ENCODE data around the gene GPBP1.
"Not testable (repeated sequence)": the region's sequence is repeated elsewhere in the genome, so short reads cannot be mapped to it uniquely, and the experiment has no call there.

The GPBP1 gene

DNA sequence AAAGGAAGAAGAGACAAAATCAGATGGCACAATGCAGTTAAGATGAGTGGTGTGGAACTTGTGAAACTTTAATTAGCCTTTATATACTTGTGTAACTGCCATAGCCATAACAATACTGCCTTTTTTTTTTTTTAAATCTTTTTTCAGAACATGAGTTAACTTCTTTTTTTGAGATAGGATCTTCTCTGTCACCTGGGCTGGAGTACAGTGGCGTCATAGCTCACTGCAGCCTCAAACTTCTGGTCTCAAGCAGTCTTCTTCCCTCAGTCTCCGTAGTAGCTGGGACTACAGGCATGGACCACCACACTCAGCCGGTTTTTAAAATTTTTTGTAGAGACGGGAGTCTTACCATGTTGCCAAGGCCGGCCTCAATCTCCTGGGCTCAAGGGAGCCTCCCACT is 37.2 kb downstream of the GPBP1 start:
- no peak for DNase-seq (ENCODE audit: low read depth)

DNA sequence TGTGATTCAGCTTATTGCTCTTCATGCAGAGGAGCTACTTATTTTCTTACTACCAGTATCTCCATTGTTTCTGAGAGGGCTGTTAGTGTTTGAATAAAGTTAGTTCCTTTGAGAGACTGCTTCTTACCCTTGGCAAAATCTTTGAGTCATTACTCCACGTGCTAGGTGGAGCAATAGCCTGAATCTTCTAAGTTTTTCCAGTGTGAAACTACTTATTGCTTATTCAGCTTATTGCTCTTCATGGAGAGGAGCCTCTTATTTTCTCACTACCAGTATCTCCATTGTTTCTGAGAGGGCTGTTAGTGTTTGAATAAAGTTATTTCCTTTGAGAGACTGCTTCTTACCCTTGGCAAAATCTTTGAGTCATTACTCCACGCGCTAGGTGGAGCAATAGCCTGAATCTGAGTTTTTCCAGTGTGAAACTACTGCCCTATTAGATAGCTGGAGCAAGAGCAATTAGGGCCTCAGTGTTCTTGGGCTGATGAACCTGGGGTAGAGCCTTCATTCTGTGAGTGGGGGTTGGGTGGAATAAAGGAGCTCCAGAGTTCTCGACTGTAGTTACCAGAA is 41.9 kb downstream of the GPBP1 start:
- no peak for DNase-seq (ENCODE audit: low read depth)

DNA sequence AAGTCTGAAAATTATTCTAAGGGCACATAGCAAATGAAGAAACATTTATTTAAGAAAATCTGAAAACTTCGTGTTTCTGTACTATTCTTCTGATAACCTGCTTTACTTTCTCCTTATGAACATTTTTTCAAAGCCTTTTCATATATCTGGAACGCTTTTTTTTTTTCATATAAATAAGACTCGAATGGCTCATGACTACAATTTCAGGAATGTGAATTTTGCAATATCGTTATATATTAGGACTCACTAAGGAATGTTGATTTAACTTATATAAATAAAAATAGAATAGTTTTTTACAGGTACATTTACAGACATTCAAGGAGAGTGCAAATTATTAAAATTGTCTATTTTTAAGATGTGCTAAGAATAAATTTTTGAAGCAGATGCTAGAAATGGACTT is 42.9 kb downstream of the GPBP1 start:
- no peak for DNase-seq (ENCODE audit: low read depth)

DNA sequence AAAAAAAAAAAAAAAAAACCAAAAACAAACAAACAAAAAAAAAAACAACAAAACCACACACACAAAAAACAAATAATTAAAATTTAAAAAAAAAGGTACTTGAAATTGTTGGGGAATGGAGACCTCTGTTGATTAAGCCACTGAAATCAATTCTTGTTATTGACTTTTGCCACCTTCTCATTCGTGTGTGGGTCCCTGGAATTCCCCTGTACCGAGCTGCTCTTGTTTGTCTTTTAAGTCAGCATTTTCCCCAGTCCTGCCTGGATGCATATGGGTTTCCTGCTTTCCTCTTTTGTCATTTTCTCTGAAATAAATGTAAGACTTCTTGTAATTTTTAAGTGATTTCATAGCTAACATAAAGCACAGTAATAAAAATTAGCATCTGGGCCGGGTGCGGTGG is 45.5 kb downstream of the GPBP1 start:
- DNase-seq (ENCODE audit: low read depth): no peak

DNA sequence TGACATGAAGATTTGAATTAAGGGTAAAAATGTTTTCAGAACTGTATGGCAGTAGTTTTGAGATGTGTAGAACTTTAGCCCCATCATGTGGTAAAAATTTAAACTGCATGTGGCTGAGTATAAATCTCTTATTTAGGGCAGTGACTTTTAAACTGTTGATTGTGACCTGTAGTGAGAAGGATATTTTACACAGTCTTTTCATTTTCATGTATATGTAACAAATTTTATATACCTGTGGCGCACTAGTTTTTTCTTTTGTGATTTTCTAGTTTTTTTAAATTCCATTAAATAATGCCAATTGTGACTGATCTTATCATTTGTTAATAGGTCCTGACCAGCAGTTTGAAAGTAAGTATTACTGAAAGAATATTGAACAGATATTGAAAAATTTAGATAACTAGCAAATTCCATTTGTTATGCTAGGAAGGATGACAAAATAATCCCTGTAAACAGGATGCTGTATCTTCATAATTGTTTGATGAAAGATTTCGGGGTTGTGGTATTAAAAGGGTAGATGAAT is 47.2 kb downstream of the GPBP1 start:
- DNase-seq (ENCODE audit: low read depth): no peak

DNA sequence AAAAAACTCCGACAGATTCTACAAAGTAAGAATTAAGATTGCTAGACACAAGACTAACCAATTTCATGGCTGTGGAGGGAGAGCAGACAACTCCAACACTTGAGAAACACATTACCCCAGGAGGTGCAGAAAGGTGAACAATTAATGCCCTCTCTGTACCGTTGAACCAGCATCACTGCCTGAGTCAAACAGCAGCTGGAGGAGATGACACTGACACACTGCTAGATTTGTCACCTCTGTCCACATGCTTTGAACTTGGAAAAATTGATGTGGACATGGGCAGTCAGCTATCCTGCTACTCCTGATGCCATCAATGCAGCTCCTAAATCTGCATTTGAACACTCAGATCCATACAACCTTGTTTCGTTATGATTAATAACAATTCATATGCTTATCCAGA is 51.7 kb downstream of the GPBP1 start:
- no peak for DNase-seq (ENCODE audit: low read depth)

DNA sequence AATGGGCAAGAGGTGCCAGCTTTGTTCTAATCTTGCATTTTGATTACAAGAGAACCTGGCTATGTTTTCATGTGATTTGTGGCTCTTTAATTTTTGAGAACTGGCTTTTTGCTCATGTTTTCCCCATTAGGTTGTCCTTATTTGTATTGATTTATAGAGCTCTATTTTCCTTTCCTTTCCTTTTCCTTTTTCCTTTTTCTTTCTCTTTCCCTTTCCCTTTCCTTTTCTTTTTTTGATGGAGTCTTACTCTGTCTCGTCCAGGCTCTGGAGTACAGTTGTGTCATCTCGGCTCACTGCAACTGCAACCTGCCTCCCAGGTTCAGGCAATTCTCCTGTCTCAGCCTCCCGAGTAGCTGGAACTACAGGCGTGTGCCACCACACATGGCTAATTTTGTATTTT is 55.5 kb downstream of the GPBP1 start:
- DNase-seq (ENCODE audit: low read depth): no peak

DNA sequence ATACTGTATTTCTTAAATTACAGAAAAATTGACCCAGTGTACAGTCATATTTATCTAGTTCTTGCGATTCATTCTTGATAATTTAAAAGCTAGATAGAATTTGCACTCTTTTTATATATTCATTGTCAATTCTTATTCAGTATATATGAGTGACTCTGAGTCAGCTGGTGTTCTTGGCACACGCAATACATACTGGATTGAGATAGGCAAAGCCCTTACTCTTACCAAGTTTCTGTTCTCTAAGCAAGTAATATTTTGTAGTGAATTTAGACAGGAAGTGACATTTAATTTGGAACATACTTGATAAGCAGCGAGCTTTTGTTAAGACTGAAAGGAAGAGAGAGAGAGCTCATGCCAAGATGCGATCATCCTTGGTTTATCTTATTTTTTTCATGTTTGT is 57.7 kb downstream of the GPBP1 start:
- DNase-seq (ENCODE audit: low read depth): no peak

DNA sequence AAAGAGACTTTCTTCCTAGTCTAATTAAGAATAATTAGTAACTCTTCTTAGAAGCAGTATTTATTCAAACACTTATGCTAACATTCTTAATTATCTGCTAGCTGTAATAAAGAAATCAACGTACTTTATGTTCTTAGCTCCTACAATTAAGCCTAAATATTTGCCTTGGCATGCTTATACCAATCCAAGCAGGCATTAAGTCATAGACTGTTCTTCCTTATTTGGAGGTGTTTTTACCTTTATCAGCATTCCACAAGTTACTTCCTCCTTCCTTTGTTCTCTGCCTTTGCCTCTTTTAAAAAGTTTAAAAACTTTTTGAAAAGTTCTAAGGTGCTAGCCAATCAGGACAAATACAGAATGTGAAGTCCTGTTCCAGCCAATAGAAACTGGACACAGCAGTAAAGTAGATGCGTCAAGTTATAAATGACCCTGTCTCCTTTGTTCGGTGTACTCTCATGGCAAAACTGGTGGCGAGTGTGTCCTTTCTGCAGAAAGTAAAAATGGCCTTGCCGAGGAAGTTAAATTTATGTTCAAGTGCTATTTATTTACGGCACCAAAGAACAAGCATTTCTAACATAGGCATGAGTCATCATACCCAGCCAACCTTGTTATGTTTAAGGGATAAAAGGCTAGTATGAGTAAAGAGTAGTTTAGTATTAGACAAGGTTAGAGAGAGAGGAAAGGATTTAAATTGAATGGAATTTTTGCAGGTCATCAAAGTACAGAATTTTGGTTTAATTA is 58.6 kb downstream of the GPBP1 start:
- no peak for DNase-seq (ENCODE audit: low read depth)

DNA sequence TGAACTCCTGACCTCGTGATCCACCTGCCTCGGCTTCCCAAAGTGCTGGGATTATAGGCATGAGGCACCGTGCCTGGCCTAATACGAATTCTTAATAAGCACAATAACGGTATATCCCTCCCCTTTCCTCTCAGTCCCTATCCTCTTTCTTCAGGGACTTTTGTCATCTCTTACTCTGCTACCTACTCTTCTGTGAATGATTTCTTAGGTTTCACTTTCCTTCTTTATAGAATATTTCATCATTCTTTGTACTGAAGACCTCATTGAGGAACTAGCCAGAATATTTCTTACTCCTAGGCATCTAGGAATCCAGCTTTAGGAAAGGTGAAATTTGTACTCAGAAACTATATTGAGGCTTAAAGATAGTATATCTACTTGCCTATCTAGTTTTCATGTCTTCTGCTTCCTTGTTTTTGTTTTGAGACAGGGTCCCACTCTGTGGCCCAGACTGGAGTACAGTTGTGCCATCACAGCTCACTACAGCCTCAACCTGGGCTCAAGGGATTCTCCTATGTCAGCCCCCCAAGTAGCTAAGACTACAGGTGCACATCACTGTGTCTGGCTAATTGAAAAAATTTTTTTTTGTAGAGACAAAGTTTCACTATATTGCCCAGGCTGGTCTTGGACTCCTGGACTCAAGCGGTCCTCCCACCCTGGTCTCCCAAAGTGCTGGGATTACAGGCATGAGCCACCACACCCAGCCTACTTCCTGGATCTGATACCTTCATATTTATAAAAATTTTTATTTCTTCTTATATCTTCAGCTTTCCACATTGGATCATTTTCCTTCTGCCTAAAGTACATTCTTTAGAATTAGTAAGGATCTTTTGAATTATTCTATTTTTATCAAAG is 69.7 kb downstream of the GPBP1 start:
- no peak for DNase-seq (ENCODE audit: low read depth)

DNA sequence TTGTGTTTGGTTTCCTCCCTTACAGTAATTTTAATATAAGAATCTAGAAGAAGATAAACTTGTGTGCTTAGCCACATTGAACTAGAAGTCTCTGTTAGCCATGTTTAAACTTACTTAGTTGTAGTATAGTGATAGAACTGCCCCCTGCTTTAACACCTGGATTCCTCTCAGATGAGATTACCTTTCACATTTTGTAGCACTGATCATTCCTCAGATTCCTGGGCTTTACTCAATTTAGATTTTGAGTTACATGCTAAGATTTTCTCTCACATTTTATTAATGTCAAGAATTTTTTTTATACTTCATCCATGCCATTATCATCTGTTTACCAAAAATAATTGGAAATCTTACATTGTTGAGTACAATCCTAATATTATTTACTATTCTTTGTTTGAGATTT is 70.5 kb downstream of the GPBP1 start:
- no peak for DNase-seq (ENCODE audit: low read depth)

DNA sequence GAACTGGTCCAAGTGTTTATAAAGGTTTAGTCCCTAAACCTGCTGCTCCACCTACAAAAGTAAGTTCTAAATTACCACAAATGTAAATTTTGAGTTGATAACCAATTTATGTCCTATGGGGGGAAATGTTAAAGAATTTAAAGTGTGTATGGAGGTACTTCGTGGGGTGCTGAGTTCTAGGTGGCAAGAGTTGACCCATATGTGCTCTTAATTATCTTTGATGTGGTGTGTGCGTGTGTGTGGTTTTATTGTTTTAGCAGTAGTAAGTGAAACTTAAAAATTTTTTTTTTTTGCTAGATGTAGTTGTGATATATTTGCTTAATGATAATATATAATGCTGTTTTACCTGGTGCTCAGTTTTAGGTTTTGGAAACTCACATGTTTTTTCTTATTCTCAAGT is 72.6 kb downstream of the GPBP1 start:
- DNase-seq (ENCODE audit: low read depth): no peak

DNA sequence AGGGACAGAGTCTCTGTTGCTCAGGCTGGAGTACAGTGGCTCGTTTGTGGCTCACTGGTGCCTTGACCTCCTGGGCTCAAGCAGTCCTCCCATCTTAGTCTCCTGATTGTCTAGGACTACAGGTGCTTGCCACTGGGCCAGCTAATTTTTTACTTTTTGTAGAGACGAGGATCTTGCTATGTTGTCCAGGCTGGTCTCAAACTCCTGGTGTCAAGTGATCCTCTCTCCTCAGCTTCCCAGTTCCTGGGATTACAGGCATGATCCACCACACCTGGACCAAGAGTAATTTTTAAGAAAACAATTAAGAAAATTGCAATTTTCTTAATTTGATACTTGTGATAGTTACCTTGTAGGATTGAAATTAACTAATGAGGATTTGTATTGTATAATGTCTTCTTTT is 73.9 kb downstream of the GPBP1 start:
- DNase-seq (ENCODE audit: low read depth): no peak

DNA sequence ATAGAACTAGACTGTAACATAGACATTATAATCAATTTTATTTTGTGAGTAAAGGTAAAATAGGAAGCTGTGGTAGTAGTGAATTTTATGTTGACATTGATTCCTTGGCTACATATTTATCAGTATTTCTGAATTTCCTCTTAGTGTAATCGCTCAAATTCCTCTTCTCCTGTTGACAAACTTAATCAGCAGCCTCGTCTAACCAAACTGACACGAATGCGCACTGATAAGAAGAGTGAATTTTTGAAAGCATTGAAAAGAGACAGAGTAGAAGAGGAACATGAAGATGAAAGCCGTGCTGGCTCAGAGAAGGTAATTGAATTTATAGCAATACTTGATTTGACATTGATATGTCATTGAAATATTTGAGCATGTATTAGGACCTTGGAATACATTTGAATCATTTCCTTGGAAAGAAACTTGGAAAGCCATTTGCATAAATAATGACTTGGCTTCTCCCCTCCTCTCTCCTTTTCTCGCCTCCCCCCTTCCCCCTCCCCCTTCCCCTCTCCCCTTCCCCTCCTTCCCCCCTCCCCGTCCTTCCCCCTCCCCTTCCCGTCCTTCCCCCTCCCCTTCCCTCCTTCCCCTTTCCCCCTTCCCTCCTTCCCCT is 75.5 kb downstream of the GPBP1 start:
- DNase-seq (ENCODE audit: low read depth): no peak

DNA sequence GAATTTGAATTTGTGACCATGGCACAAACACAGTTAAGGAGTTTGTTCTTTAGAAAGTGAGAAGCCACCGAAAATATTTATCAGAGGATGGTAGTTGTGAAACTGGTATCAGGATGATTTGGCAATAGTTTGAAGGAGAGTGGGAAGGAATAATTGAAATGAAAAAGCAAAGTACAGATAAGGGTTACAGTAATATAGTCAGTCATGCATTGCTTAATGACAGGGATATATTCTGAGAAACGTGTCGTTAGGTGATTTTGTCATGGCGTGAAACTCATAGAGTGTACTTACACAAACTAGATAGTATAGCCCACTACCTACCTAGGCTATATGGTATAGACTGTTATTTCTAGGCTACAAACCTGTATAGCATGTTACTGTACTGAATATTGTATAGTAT is 84.2 kb downstream of the GPBP1 start:
- no peak for DNase-seq (ENCODE audit: low read depth)

DNA sequence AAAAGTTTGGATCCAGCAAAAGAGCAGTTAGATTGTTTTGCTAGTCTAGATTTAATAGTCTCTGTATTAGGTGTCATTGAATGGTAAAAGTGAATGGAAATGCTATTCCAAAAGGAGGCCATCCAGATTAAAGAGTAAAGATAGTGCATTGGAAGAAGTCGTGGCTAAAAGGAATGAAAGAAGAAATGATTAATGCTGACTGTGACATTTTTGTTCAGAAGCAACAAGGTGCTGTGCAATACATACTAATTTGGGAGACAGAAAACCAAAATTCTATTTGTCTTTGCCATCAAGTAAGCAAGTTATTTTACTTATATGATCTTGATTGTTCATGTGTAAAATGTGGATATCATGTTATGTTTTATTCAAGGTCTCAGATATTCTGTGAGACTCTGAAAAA is 85.1 kb downstream of the GPBP1 start:
- no peak for DNase-seq (ENCODE audit: low read depth)

DNA sequence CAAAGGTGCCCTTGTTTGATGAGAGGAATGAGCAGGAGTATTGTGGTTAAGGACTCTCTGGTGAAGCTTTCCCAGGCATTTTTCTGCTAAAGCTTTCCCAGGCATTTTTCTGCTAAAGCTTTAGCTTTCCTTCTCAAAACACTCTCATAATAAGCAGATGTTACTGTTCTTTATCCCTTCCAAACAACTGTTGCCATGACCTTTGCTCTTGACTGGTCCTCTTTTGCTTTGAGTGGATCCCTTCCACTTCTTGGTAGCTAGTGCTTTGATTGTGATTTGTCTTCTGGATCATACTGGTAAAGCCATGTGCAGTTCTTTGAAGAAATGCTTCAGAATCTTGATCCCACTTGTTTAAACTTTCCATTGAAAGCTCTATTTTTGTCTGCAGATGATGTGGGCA is 85.8 kb downstream of the GPBP1 start:
- DNase-seq (ENCODE audit: low read depth): no peak

DNA sequence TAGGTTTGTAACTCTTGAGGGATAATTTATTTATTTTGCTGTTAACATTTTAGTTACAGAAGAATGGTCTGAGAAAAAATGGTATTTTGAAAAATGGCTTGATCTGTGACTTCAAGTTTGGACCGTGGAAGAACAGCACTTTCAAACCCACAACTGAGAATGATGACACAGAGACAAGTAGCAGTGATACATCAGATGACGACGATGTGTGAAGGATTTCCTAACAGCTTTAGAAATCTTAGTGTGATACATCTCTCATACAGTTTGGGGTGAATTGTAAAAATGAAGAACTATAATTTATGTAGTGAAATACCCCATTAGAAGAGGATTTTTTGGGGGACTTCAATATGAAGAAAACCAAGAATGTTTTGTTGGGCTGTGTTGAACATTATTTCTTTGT is 88.7 kb downstream of the GPBP1 start:
- DNase-seq (ENCODE audit: low read depth): no peak

DNA sequence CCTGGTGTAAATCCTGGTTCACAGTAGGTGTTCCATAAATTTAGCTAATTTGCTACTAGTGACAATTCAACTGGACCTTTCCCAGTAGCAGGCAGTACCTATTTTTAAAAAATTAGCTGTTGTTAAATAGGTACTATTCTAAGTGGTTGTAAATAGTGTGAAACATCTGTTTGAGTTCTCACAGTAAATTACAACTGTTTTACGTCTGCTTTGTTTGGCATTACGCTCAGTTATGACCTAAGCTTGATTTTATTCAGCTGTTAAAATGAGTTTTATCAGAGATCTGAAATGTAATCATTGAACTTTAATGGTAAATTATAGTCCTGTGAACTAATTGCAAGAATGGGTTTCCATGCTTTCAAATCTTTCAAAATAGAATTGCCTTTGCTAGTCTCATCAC is 93.9 kb downstream of the GPBP1 start:
- no peak for DNase-seq (ENCODE audit: low read depth)

DNA sequence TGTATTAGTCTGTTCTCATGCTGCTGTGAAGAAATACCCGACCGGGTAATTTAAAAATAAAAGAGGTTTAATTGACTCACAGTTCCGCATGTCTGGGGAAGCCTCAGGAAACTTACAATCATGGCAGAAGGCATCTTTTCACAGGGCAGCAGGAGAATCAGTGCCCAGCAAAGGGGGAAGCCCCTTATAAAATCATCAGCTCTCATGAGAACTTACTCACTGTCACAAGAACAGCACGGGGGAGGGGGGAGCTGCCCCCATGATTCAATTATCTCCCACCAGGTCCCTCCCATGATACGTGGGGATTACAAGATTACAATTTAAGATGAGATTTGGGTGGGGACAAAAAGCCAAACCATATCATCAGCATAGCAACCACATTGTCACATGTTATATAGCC is 102.5 kb downstream of the GPBP1 start:
- DNase-seq (ENCODE audit: low read depth): no peak

DNA sequence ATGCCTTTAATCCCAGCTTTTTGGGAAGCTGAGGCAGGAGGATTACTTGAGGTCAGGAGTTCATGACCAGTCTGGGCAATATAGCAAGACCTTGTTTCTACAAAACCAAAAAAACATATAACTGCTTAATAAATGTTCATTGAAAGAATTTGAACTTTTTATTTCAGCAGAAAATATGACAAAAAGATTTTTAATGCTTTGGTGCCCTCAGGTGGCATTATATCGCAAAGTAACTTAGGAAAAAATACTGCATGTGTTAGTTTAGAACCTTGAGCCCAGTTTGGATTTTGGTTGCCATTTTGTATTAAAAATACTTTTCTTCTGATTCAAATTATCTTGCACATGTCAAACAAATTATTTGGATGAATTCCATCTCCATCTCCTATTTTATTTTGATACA is 103.2 kb downstream of the GPBP1 start:
- no peak for DNase-seq (ENCODE audit: low read depth)

DNA sequence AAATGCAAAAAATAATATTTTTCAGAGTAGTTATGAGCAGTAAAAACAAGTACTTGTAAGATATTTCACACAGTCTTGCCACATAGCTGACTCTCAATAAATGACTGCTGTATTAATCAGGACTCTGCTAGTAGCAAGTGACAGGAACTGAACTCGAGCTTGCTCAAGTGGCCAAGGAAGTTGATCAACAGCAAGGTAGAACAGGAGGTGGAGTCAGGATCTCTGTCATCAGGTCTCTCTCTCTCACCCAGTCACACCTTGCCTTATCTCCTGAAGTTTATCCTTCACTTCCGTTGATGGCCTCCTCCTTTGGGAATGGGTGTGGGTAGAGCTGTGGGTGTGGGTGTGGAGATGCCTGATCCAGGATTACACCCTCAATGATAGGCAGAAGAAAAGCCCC is 107.0 kb downstream of the GPBP1 start:
- no peak for DNase-seq (ENCODE audit: low read depth)

DNA sequence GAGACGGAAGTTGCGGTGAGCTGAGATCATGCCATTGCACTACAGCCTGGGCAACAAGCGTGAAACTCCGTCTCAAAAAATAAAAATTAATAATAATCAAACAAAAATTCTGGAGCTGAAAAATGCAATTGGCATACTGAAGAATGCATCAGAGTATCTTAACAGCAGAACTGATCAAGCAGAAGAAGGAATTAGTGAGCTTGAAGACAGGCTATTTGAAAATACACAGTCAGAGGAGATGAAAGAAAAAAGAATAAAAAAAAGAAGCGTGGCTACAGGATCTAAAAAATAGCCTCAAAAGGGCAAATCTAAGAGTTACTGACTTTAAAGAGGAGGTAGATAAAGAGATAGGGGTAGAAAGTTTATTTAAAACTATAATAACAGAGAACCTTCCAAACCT is 111.2 kb downstream of the GPBP1 start:
- DNase-seq (ENCODE audit: low read depth): not testable (repeated sequence)
